ENCODE measurements around the gene TMEM129.
A peak's percentile ranks its signal among the peaks of the same experiment; 100 is the strongest.

Gene TMEM129

GRCh38 chr4:1690698-1691097 is 30.4 kb downstream of the TMEM129 start:
- Histone ChIP-seq H3K27me3 (ENCODE audit: control insufficient read depth, insufficient read depth, low read length) (no peaks in the 10 kb centered on the region), H3K4me3 (ENCODE audit: low read length) (no peak overlapping the region), H3K9ac (ENCODE audit: low read length) (no peak overlapping the region), H3K4me1 (ENCODE audit: control insufficient read depth, insufficient read depth, low read length) (no peaks in the 10 kb centered on the region), H3K36me3 (ENCODE audit: control insufficient read depth, insufficient read depth, low read length) (peaks cover 10% of the 10 kb centered on the region), H3K9me3 (ENCODE audit: control insufficient read depth, low read length) (no peaks in the 10 kb centered on the region)

- Histone ChIP-seq H3K9ac (ENCODE audit: low read length) (no peak overlapping the region), H3K36me3 (ENCODE audit: control insufficient read depth, insufficient read depth, low read length) (no peaks in the 10 kb centered on the region), H3K4me3 (ENCODE audit: low read length) (no peak overlapping the region), H3K9me3 (ENCODE audit: control insufficient read depth, low read length) (no peaks in the 10 kb centered on the region), H3K27me3 (ENCODE audit: control insufficient read depth, insufficient read depth, low read length) (no peaks in the 10 kb centered on the region), H3K4me1 (ENCODE audit: control insufficient read depth, insufficient read depth, low read length) (peaks cover 3% of the 10 kb centered on the region)
Measured at GRCh38 chr4:1686440-1687036, 34.6 kb downstream of the TMEM129 start.

- Histone ChIP-seq H3K4me3 (ENCODE audit: low read length) (no peak overlapping the region), H3K27me3 (ENCODE audit: control insufficient read depth, insufficient read depth, low read length) (no peaks in the 10 kb centered on the region), H3K9me3 (ENCODE audit: control insufficient read depth, low read length) (no peaks in the 10 kb centered on the region), H3K9ac (ENCODE audit: low read length) (no peak overlapping the region), H3K36me3 (ENCODE audit: control insufficient read depth, insufficient read depth, low read length) (no peaks in the 10 kb centered on the region), H3K4me1 (ENCODE audit: control insufficient read depth, insufficient read depth, low read length) (peaks cover 3% of the 10 kb centered on the region)
Measured at GRCh38 chr4:1685235-1686150, 35.6 kb downstream of the TMEM129 start.

GRCh38 chr4:1684506-1685234 is 36.5 kb downstream of the TMEM129 start:
- Histone ChIP-seq H3K9ac (ENCODE audit: low read length) (no peak overlapping the region), H3K36me3 (ENCODE audit: control insufficient read depth, insufficient read depth, low read length) (no peaks in the 10 kb centered on the region), H3K4me3 (ENCODE audit: low read length) (no peak overlapping the region), H3K9me3 (ENCODE audit: control insufficient read depth, low read length) (no peaks in the 10 kb centered on the region), H3K27me3 (ENCODE audit: control insufficient read depth, insufficient read depth, low read length) (no peaks in the 10 kb centered on the region), H3K4me1 (ENCODE audit: control insufficient read depth, insufficient read depth, low read length) (peaks cover 3% of the 10 kb centered on the region)

GRCh38 chr4:1683736-1684505 is 37.2 kb downstream of the TMEM129 start, which contains the start of gene FAM53A:
Gene FAM53A (minus strand): TSS chr4:1684313. CDS start chr4:1668741, 15,572 bp downstream.
- peaks cover 3% of the 10 kb centered on the region for H3K4me1 ChIP-seq (ENCODE audit: control insufficient read depth, insufficient read depth, low read length)
- no peaks in the 10 kb centered on the region for H3K9me3 ChIP-seq (ENCODE audit: control insufficient read depth, low read length)
- no peaks in the 10 kb centered on the region for H3K27me3 ChIP-seq (ENCODE audit: control insufficient read depth, insufficient read depth, low read length)
- H3K9ac ChIP-seq (ENCODE audit: low read length) = peak within 1 kb of the TSS; percentile 1
- no peak within 1 kb of the TSS for H3K4me3 ChIP-seq (ENCODE audit: low read length)
- H3K36me3 ChIP-seq (ENCODE audit: control insufficient read depth, insufficient read depth, low read length) = no peaks in the 10 kb centered on the region

- H3K27me3 ChIP-seq (ENCODE audit: control insufficient read depth, insufficient read depth, low read length) = no peaks in the 10 kb centered on the region
- H3K4me1 ChIP-seq (ENCODE audit: control insufficient read depth, insufficient read depth, low read length) = peaks cover 3% of the 10 kb centered on the region
- H3K9ac ChIP-seq (ENCODE audit: low read length) = peak overlapping the region; percentile 1
- H3K9me3 ChIP-seq (ENCODE audit: control insufficient read depth, low read length) = no peaks in the 10 kb centered on the region
- no peaks in the 10 kb centered on the region for H3K36me3 ChIP-seq (ENCODE audit: control insufficient read depth, insufficient read depth, low read length)
- H3K4me3 ChIP-seq (ENCODE audit: low read length) = no peak overlapping the region
Measured at GRCh38 chr4:1683261-1683735, 37.8 kb downstream of the TMEM129 start.

GRCh38 chr4:1682860-1683259 is 38.3 kb downstream of the TMEM129 start:
- Histone ChIP-seq H3K4me1 (ENCODE audit: control insufficient read depth, insufficient read depth, low read length) (peaks cover 3% of the 10 kb centered on the region), H3K9ac (ENCODE audit: low read length) (no peak overlapping the region), H3K4me3 (ENCODE audit: low read length) (no peak overlapping the region), H3K9me3 (ENCODE audit: control insufficient read depth, low read length) (no peaks in the 10 kb centered on the region), H3K27me3 (ENCODE audit: control insufficient read depth, insufficient read depth, low read length) (no peaks in the 10 kb centered on the region), H3K36me3 (ENCODE audit: control insufficient read depth, insufficient read depth, low read length) (no peaks in the 10 kb centered on the region)

- peaks cover 3% of the 10 kb centered on the region for H3K27me3 ChIP-seq (ENCODE audit: control insufficient read depth, insufficient read depth, low read length)
- no peak overlapping the region for H3K9ac ChIP-seq (ENCODE audit: low read length)
- H3K36me3 ChIP-seq (ENCODE audit: control insufficient read depth, insufficient read depth, low read length) = no peaks in the 10 kb centered on the region
- H3K9me3 ChIP-seq (ENCODE audit: control insufficient read depth, low read length) = no peaks in the 10 kb centered on the region
- no peak overlapping the region for H3K4me3 ChIP-seq (ENCODE audit: low read length)
- no peaks in the 10 kb centered on the region for H3K4me1 ChIP-seq (ENCODE audit: control insufficient read depth, insufficient read depth, low read length)
Measured at GRCh38 chr4:1678244-1678643, 42.9 kb downstream of the TMEM129 start.

GRCh38 chr4:1676605-1677525 is 44.3 kb downstream of the TMEM129 start:
- H3K27me3 ChIP-seq (ENCODE audit: control insufficient read depth, insufficient read depth, low read length) = peaks cover 3% of the 10 kb centered on the region
- no peaks in the 10 kb centered on the region for H3K9me3 ChIP-seq (ENCODE audit: control insufficient read depth, low read length)
- no peak overlapping the region for H3K9ac ChIP-seq (ENCODE audit: low read length)
- H3K4me3 ChIP-seq (ENCODE audit: low read length) = no peak overlapping the region
- no peaks in the 10 kb centered on the region for H3K4me1 ChIP-seq (ENCODE audit: control insufficient read depth, insufficient read depth, low read length)
- no peaks in the 10 kb centered on the region for H3K36me3 ChIP-seq (ENCODE audit: control insufficient read depth, insufficient read depth, low read length)

GRCh38 chr4:1675802-1676137 is 45.4 kb downstream of the TMEM129 start:
- H3K9me3 ChIP-seq (ENCODE audit: control insufficient read depth, low read length) = no peaks in the 10 kb centered on the region
- no peaks in the 10 kb centered on the region for H3K36me3 ChIP-seq (ENCODE audit: control insufficient read depth, insufficient read depth, low read length)
- H3K4me3 ChIP-seq (ENCODE audit: low read length) = no peak overlapping the region
- no peak overlapping the region for H3K9ac ChIP-seq (ENCODE audit: low read length)
- no peaks in the 10 kb centered on the region for H3K4me1 ChIP-seq (ENCODE audit: control insufficient read depth, insufficient read depth, low read length)
- H3K27me3 ChIP-seq (ENCODE audit: control insufficient read depth, insufficient read depth, low read length) = peaks cover 3% of the 10 kb centered on the region

Data from mucosa of stomach (tissue), 1 donor.